Stimulated activated CD4-positive, alpha-beta T cell treated with anti-CD3 and anti-CD28 coated beads, Interleukin-1b, Interleukin-23, amount 100 ng/mL, for 4 hours (primary cell): Measurements from ENCODE around the gene RPTOR.

ENCODE experiments used
- DNase-seq, 2 donors: peaks; one replicate each; pipeline ENCODE4 v3.0.0-alpha.2; 2020; ENCODE audit warnings: low read depth in 2 of 2

RPTOR gene

DNA sequence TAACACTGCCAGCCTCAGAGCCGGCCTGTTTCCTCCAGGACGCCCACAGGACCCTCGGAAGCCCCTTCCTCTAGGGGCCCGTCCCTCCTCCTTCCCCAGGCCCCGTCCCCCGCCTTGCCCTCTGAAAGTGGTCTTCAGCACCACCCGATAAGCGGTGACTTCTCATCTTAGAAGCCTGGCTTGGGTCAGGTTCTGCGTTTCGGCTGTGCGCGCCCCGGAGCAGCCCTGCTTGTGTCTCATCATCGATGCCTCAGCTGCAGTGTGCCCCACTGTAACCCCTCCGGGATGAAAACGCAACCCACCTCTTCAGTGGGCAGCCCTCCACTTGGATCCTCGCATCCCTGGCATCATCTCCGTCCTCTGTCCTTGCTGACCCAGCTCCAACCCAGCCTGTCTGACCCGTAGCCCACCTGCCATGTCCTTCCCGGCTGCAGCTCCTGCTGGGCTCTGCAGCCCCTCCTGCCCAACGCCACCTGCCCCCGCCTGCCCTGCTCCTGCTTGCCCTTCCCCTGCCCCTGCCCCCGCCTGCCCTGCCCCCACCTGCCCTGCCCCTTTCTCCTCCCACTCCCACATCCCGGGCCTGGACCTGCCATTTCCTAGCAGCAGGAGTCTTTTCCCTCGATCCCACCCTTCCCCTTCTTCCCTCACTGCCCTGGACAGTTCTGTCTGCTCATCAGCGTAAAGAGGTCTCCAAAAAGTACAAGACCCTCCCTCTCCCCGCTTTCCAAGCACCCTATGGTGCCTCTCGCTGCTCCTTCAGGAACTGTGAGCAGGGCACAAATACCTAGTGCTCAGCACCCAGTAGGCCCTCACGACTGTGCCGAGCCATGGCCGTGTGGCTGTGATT lies 334.5 kb downstream of the RPTOR start:
- no peak for DNase-seq

- no peak for DNase-seq
Measured at GRCh38 chr17:80879723-80880647, 335.3 kb downstream of the RPTOR start.

DNA sequence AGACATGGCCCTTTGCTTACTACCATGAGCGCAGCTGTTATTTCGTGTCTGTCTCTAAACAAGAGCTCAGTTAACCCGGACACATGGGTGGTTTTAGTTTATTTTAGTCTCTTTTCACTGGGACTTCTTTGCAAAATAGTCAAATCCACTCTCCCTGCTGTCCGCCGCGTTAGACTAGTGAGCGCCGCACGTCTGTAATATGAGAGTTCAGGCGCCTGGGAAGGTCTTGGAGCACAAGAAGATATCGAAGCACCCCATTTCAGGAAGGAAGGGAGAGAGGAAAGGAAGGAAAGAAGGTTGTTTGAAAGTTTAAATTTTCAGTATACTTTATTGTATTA lies 336.0 kb downstream of the RPTOR start:
- no peak for DNase-seq

- no peak for DNase-seq
Measured at GRCh38 chr17:80881306-80881705, 336.7 kb downstream of the RPTOR start.

DNA sequence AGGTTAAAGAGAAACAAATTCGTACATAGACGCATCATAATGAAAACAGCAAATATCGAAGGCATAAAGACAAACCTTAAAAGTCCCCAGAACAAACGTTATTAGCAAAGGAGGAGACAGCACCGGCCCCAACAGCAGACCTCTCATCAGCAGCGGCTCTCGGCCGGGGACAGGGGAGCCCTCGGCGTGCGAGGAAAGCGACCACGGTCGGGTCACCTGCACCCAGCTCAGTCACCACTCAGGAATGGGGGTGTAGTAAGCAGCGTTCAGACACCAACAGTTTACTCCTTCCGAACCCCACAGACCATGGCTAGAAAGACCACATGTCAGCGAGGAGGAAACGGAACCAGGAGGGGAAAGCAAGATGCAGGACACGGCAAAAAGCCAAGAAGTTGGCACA lies 337.7 kb downstream of the RPTOR start:
- no peak for DNase-seq

GRCh38 chr17:80882926-80883685 lies 338.5 kb downstream of the RPTOR start:
- no peak for DNase-seq

DNA sequence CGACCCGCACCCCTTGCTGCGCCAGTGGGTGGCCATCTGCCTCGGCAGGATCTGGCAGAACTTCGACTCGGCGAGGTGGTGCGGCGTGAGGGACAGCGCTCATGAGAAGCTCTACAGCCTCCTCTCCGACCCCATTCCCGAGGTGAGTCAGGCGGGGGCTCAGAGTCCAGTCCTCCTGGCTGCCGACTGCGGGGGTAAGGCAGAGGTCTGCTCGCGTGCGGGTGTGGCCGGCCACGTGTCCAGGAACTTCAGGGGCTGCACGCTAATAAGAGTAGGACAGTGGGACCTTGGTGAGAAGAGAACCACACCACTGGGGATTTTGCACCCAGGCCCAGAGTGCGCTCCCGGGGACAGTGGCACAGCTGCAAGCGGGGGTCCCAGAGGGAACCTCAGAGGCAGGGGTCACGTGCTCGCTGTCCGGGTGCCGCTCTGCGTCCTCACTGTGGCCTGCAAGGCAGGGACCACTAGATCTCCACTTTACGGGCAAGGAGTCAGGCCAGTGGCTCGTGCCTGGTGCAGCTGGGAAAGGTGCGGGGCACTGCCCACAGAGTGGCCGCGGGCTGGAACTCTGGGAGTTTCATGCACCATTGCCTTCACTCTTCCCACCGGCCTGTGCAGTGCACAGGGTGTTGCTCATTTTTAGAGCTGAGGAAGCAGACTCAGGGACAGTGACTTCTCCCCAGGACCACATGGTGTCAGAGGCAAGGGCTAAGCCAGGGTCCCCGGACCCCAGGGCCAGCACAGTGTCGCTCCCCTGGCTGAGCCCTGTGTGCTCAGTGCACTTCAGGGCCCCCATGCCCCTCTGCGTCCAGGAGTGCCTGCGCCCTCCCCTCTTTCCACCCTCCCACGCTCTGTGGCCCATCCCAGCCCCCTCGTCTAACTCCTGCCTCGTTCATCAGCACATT lies 339.4 kb downstream of the RPTOR start:
- no peak for DNase-seq

DNA sequence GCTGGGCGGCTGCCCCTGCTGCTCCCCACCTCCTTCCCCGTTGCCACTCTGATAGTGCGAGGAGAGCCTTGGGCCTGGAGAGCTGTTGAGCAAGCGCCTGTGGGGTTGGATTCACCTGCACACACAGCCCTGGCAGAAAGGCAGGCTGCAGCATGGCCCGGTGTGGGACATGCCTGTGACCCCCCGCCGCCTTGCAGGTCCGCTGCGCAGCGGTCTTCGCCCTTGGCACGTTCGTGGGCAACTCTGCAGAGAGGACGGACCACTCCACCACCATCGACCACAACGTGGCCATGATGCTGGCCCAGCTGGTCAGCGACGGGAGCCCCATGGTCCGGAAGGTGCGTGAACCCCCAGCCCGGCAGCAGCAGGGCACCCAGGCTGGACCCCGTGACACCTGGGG lies 340.2 kb downstream of the RPTOR start:
- DNase-seq = no peak

DNA sequence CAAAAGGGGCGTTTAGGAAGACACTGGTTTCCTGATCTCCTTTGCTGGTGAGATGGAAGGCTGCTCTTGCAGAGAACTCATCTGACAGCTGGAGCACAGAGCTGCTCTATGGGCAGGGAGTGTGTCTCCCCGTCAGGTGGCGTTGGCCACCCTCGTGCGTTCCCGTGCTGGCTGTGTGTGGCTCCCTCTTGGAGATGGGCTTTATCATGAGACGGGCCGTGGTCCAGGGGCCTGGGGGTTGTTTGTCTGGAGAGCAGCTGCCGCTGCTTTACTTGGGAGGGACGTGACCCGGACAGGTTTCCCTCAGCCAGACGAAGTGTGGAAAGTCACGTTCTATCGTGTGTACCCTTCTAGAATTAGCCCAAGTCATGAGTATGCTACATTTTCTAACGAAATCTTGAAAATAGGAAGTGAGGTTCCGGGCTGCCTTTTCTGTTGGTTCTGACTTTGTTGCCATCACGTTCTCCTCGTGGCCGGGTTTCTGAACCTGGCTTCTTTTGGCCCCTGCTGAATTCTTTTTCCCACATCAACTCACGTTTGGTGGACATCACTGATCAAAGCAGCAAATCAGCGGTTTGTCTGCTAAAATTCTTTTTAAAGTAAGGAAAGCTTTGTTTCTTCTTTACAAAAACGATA lies 341.4 kb downstream of the RPTOR start:
- DNase-seq = no peak

- no peak for DNase-seq
Measured at GRCh38 chr17:80886641-80887573, 342.3 kb downstream of the RPTOR start.

GRCh38 chr17:80887639-80888175 lies 343.1 kb downstream of the RPTOR start:
- no peak for DNase-seq

- DNase-seq = no peak
Measured at GRCh38 chr17:80888276-80889160, 343.9 kb downstream of the RPTOR start.

- DNase-seq = no peak
Measured at GRCh38 chr17:80889231-80890195, 344.9 kb downstream of the RPTOR start.

DNA sequence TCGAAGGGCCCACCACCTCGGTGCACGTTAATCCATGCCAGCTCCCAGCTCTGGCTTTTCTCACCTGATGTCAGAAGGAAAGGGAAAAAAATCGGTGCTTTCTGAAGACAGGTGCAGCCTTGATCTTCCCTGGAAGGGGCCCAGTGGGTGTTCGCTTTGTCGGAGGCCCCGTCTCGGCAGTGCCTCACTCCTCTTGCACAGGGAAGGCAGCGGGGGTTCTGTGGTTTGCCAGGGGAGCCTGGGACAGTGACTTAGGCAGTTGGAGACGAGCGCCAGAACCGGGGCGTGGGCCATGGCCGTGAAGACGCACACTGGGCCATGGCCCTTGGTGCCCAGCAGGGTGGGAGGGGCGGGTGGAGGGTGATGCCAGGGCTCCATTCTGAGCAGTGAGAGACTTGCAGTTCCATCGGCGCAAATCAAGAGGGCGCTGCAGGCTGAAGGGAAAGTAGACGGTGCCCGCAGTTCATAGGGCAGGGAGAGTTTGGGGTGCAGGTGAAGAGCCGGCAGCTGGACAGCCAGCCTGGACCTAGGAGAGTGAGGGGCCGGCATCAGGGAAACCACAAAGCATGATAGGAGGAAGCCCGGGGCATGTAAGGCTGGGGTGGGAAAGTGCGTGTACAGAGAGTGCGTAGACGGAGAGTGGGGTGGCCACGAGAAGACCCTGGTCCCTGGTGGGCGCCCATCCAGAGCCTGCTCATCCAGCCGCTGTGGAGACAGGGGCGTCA lies 345.7 kb downstream of the RPTOR start:
- no peak for DNase-seq

DNA sequence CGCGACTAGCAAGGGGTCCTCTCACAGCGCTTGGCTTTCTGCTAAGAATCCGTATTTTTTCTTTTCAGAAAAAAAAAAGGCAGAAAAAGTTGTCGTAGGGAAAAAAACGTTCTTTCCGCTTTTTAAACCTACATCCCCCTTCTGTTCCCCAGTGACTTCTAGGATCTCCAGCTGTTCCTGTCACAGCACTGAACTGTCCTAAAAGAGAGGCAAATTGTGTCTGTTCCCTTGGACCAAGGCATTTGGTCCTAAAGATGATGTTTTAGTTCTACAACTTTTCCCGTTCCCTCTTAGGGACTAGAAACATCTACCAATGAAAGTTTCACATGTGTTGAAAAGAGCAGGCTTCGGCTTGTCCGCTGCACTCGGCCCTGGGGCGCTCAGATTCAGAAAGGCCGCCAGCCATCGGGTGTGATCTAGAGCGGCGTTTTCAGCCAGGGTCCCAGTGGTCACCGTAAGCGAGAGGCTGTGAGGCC lies 346.3 kb downstream of the RPTOR start:
- no peak for DNase-seq

DNA sequence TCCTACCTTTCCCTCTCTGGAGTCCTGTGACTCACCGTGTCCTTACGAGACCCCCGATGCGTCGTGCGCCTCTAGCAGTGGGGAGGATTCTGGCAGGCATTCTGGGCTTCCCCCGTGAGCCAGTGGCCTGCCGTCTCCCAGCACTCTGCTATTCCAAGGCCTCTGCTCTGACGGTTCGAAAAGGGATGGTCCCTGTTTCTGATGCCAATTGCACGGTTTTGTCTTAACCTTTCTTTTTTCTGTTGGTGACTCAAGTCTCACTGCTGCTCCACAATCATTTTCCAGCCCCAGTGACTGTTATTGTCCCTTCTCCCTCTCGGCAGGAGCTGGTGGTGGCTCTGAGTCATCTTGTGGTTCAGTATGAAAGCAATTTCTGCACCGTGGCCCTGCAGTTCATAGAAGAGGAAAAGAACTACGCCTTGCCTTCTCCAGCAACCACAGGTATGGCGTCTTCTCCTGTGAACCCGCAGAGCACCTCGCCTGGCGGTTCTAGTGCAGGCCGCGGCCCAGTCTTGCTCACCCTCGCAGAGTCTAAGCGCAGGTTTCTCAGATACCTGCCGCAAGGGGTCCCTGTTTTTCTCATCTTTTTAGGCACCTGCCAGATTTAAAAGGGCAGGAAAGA lies 346.9 kb downstream of the RPTOR start:
- DNase-seq = peak; percentile 53 to 58
